ENCODE results near the gene HS6ST3. TPM values are rescaled to one million over a fixed set of nuclear protein-coding genes. Genes with fewer than 3 reads are reported as not detected.

HS6ST3 gene
- total RNA-seq, 4 donors from 2014 or later: 0.08 to 0.47 (median 0.41) TPM

- H3K4me3 ChIP-seq: no peak overlapping the region
- no peaks in the 10 kb centered on the region for H3K27me3 ChIP-seq
- no peaks in the 10 kb centered on the region for H3K4me1 ChIP-seq
- no peak for DNase-seq (ENCODE audit: low spot score in 2 of 2)
- no peaks in the 10 kb centered on the region for H3K36me3 ChIP-seq
- no peak for TF ChIP-seq POLR2A (IDR thresholded peaks at IDR 0.05)
- TF ChIP-seq CTCF (IDR thresholded peaks at IDR 0.05): no peak
- no peak for TF ChIP-seq POLR2AphosphoS5 (IDR thresholded peaks at IDR 0.05)
- TF ChIP-seq EP300 (IDR thresholded peaks at IDR 0.05): no peak
- no peak overlapping the region for H3K27ac ChIP-seq
- H3K9me3 ChIP-seq: no peaks in the 10 kb centered on the region
Observed at GRCh38 chr13:96221471-96221870, 131.6 kb downstream of the HS6ST3 start.

GRCh38 chr13:96223231-96223630 is 133.3 kb downstream of the HS6ST3 start:
- Histone ChIP-seq H3K9me3 (no peaks in the 10 kb centered on the region), H3K4me1 (no peaks in the 10 kb centered on the region), H3K27ac (no peak overlapping the region), H3K27me3 (no peaks in the 10 kb centered on the region), H3K4me3 (no peak overlapping the region), H3K36me3 (no peaks in the 10 kb centered on the region)
- no peak for DNase-seq (ENCODE audit: low spot score in 2 of 2)
- TF ChIP-seq EP300 (IDR thresholded peaks at IDR 0.05) (peak; percentile 97), CTCF (IDR thresholded peaks at IDR 0.05) (no peak)
- WGBS: 82% methylated on average over 5 of the region's 5 CpGs

GRCh38 chr13:96229356-96229755 is 139.4 kb downstream of the HS6ST3 start:
- Histone ChIP-seq H3K36me3 (no peaks in the 10 kb centered on the region), H3K4me1 (no peaks in the 10 kb centered on the region), H3K27me3 (no peaks in the 10 kb centered on the region), H3K4me3 (no peak overlapping the region), H3K27ac (no peak overlapping the region), H3K9me3 (no peaks in the 10 kb centered on the region)
- DNase-seq (ENCODE audit: low spot score in 2 of 2): no peak
- 10% methylated on average over 2 of the region's 2 CpGs for WGBS
- no peak for TF ChIP-seq EP300 (IDR thresholded peaks at IDR 0.05)
- no peak for TF ChIP-seq POLR2A (IDR thresholded peaks at IDR 0.05)
- no peak for TF ChIP-seq POLR2AphosphoS5 (IDR thresholded peaks at IDR 0.05)
- TF ChIP-seq CTCF (IDR thresholded peaks at IDR 0.05): no peak

GRCh38 chr13:96238241-96238640 is 148.3 kb downstream of the HS6ST3 start:
- no peak for TF ChIP-seq CTCF (IDR thresholded peaks at IDR 0.05)
- TF ChIP-seq EP300 (IDR thresholded peaks at IDR 0.05): no peak
- TF ChIP-seq POLR2AphosphoS5 (IDR thresholded peaks at IDR 0.05): no peak
- no peak for TF ChIP-seq POLR2A (IDR thresholded peaks at IDR 0.05)
- DNase-seq (ENCODE audit: low spot score in 2 of 2): no peak
- Histone ChIP-seq H3K27me3 (no peaks in the 10 kb centered on the region), H3K27ac (no peak overlapping the region), H3K9me3 (no peaks in the 10 kb centered on the region), H3K4me3 (no peak overlapping the region), H3K4me1 (no peaks in the 10 kb centered on the region), H3K36me3 (no peaks in the 10 kb centered on the region)
- 84% methylated on average over 5 of the region's 5 CpGs for WGBS

- whole genome bisulfite sequencing: 74% methylated on average over 5 of the region's 5 CpGs
- Histone ChIP-seq H3K27ac (no peak overlapping the region), H3K4me1 (no peaks in the 10 kb centered on the region), H3K9me3 (no peaks in the 10 kb centered on the region), H3K4me3 (no peak overlapping the region), H3K27me3 (no peaks in the 10 kb centered on the region), H3K36me3 (no peaks in the 10 kb centered on the region)
- DNase-seq (ENCODE audit: low spot score in 2 of 2): no peak
- TF ChIP-seq EP300 (IDR thresholded peaks at IDR 0.05) (no peak), CTCF (IDR thresholded peaks at IDR 0.05) (no peak), POLR2AphosphoS5 (IDR thresholded peaks at IDR 0.05) (no peak), POLR2A (IDR thresholded peaks at IDR 0.05) (no peak)
Observed at GRCh38 chr13:96238861-96239260, 149.0 kb downstream of the HS6ST3 start.
